ENCODE measurements around the gene FFAR2. TPM values are rescaled to one million over a fixed set of nuclear protein-coding genes. Genes with fewer than 3 reads are reported as not detected.

The FFAR2 gene
- polyA plus RNA-seq, 2 donors: 0.59 to 1.4 TPM

GRCh38 chr19:35408284-35409171 is 39.5 kb upstream of the FFAR2 start:
- 88% methylated on average over 13 of the region's 13 CpGs for WGBS, 2 donors
- no peaks in the 10 kb centered on the region for H3K4me1 ChIP-seq (ENCODE audit: control insufficient read depth in 2 of 2, insufficient read depth in 2 of 2, low read length in 1 of 2)
- peaks cover 0 to 3% of the 10 kb centered on the region in 2 donors for H3K9me3 ChIP-seq (ENCODE audit: control insufficient read depth in 2 of 2, insufficient read depth in 1 of 2, low read depth in 1 of 2, low read length in 1 of 2)
- no peak overlapping the region for H3K4me3 ChIP-seq (ENCODE audit: low read depth in 1 of 2, low read length in 2 of 2)
- no peaks in the 10 kb centered on the region for H3K36me3 ChIP-seq (ENCODE audit: control insufficient read depth in 2 of 2, insufficient read depth in 2 of 2, low read length in 1 of 2)
- no peak overlapping the region for H3K27ac ChIP-seq (ENCODE audit: low read depth in 2 of 2, low read length in 1 of 2)
- H3K27me3 ChIP-seq (ENCODE audit: control insufficient read depth in 1 of 2, insufficient read depth in 2 of 2, low read length in 2 of 2): no peaks in the 10 kb centered on the region

- H3K4me1 ChIP-seq (ENCODE audit: control insufficient read depth in 2 of 2, insufficient read depth in 2 of 2, low read length in 1 of 2): no peaks in the 10 kb centered on the region
- no peak overlapping the region for H3K4me3 ChIP-seq (ENCODE audit: low read depth in 1 of 2, low read length in 2 of 2)
- H3K36me3 ChIP-seq (ENCODE audit: control insufficient read depth in 2 of 2, insufficient read depth in 2 of 2, low read length in 1 of 2): no peaks in the 10 kb centered on the region
- no peak overlapping the region for H3K27ac ChIP-seq (ENCODE audit: low read depth in 2 of 2, low read length in 1 of 2)
- 72 to 75% methylated on average over 5 of the region's 5 CpGs for WGBS, 2 donors
- no peaks in the 10 kb centered on the region for H3K27me3 ChIP-seq (ENCODE audit: control insufficient read depth in 1 of 2, insufficient read depth in 2 of 2, low read length in 2 of 2)
- H3K9me3 ChIP-seq (ENCODE audit: control insufficient read depth in 2 of 2, insufficient read depth in 1 of 2, low read depth in 1 of 2, low read length in 1 of 2): peaks cover 0 to 3% of the 10 kb centered on the region in 2 donors
Observed at GRCh38 chr19:35409191-35409590, 38.9 kb upstream of the FFAR2 start.

GRCh38 chr19:35410487-35410886 is 37.6 kb upstream of the FFAR2 start:
- Histone ChIP-seq H3K4me3 (ENCODE audit: low read depth in 1 of 2, low read length in 2 of 2) (no peak overlapping the region), H3K9me3 (ENCODE audit: control insufficient read depth in 2 of 2, insufficient read depth in 1 of 2, low read depth in 1 of 2, low read length in 1 of 2) (peaks cover 0 to 3% of the 10 kb centered on the region in 2 donors), H3K4me1 (ENCODE audit: control insufficient read depth in 2 of 2, insufficient read depth in 2 of 2, low read length in 1 of 2) (no peaks in the 10 kb centered on the region), H3K27me3 (ENCODE audit: control insufficient read depth in 1 of 2, insufficient read depth in 2 of 2, low read length in 2 of 2) (no peaks in the 10 kb centered on the region), H3K27ac (ENCODE audit: low read depth in 2 of 2, low read length in 1 of 2) (no peak overlapping the region), H3K36me3 (ENCODE audit: control insufficient read depth in 2 of 2, insufficient read depth in 2 of 2, low read length in 1 of 2) (no peaks in the 10 kb centered on the region)
- WGBS, 2 donors: 81 to 86% methylated on average over 5 of the region's 5 CpGs

- Histone ChIP-seq H3K27ac (ENCODE audit: low read depth in 2 of 2, low read length in 1 of 2) (no peak overlapping the region), H3K4me1 (ENCODE audit: control insufficient read depth in 2 of 2, insufficient read depth in 2 of 2, low read length in 1 of 2) (no peaks in the 10 kb centered on the region), H3K4me3 (ENCODE audit: low read depth in 1 of 2, low read length in 2 of 2) (no peak overlapping the region), H3K27me3 (ENCODE audit: control insufficient read depth in 1 of 2, insufficient read depth in 2 of 2, low read length in 2 of 2) (no peaks in the 10 kb centered on the region), H3K9me3 (ENCODE audit: control insufficient read depth in 2 of 2, insufficient read depth in 1 of 2, low read depth in 1 of 2, low read length in 1 of 2) (no peaks in the 10 kb centered on the region), H3K36me3 (ENCODE audit: control insufficient read depth in 2 of 2, insufficient read depth in 2 of 2, low read length in 1 of 2) (no peaks in the 10 kb centered on the region)
- 81 to 83% methylated on average over 3 of the region's 3 CpGs for WGBS, 2 donors
Observed at GRCh38 chr19:35414442-35414841, 33.6 kb upstream of the FFAR2 start.

GRCh38 chr19:35416331-35416730 is 31.7 kb upstream of the FFAR2 start:
- 74 to 75% methylated on average over 7 of the region's 7 CpGs for WGBS, 2 donors
- Histone ChIP-seq H3K27me3 (ENCODE audit: control insufficient read depth in 1 of 2, insufficient read depth in 2 of 2, low read length in 2 of 2) (no peaks in the 10 kb centered on the region), H3K4me3 (ENCODE audit: low read depth in 1 of 2, low read length in 2 of 2) (no peak overlapping the region)

GRCh38 chr19:35417278-35417677 is 30.8 kb upstream of the FFAR2 start:
- no peaks in the 10 kb centered on the region for H3K36me3 ChIP-seq (ENCODE audit: control insufficient read depth in 2 of 2, insufficient read depth in 2 of 2, low read length in 1 of 2)
- no peak overlapping the region for H3K4me3 ChIP-seq (ENCODE audit: low read depth in 1 of 2, low read length in 2 of 2)
- no peaks in the 10 kb centered on the region for H3K27me3 ChIP-seq (ENCODE audit: control insufficient read depth in 1 of 2, insufficient read depth in 2 of 2, low read length in 2 of 2)
- H3K4me1 ChIP-seq (ENCODE audit: control insufficient read depth in 2 of 2, insufficient read depth in 2 of 2, low read length in 1 of 2): peaks cover 0 to 2% of the 10 kb centered on the region in 2 donors
- no peak overlapping the region for H3K27ac ChIP-seq (ENCODE audit: low read depth in 2 of 2, low read length in 1 of 2)
- WGBS, 2 donors: 87 to 88% methylated on average over 2 of the region's 2 CpGs
- peaks cover 0 to 2% of the 10 kb centered on the region in 2 donors for H3K9me3 ChIP-seq (ENCODE audit: control insufficient read depth in 2 of 2, insufficient read depth in 1 of 2, low read depth in 1 of 2, low read length in 1 of 2)

More at GRCh38 chr19:35416331-35416730, 31.7 kb upstream of the FFAR2 start:
- Histone ChIP-seq H3K9me3 (ENCODE audit: control insufficient read depth in 2 of 2, insufficient read depth in 1 of 2, low read depth in 1 of 2, low read length in 1 of 2) (peaks cover 0 to 2% of the 10 kb centered on the region in 2 donors), H3K27ac (ENCODE audit: low read depth in 2 of 2, low read length in 1 of 2) (no peak overlapping the region), H3K36me3 (ENCODE audit: control insufficient read depth in 2 of 2, insufficient read depth in 2 of 2, low read length in 1 of 2) (no peaks in the 10 kb centered on the region), H3K4me1 (ENCODE audit: control insufficient read depth in 2 of 2, insufficient read depth in 2 of 2, low read length in 1 of 2) (peaks cover 0 to 2% of the 10 kb centered on the region in 2 donors)

- Histone ChIP-seq H3K4me1 (ENCODE audit: control insufficient read depth in 2 of 2, insufficient read depth in 2 of 2, low read length in 1 of 2) (peaks cover 0 to 2% of the 10 kb centered on the region in 2 donors), H3K4me3 (ENCODE audit: low read depth in 1 of 2, low read length in 2 of 2) (no peak overlapping the region), H3K27ac (ENCODE audit: low read depth in 2 of 2, low read length in 1 of 2) (no peak overlapping the region), H3K27me3 (ENCODE audit: control insufficient read depth in 1 of 2, insufficient read depth in 2 of 2, low read length in 2 of 2) (no peaks in the 10 kb centered on the region), H3K36me3 (ENCODE audit: control insufficient read depth in 2 of 2, insufficient read depth in 2 of 2, low read length in 1 of 2) (no peaks in the 10 kb centered on the region), H3K9me3 (ENCODE audit: control insufficient read depth in 2 of 2, insufficient read depth in 1 of 2, low read depth in 1 of 2, low read length in 1 of 2) (peaks cover 0 to 2% of the 10 kb centered on the region in 2 donors)
- 71 to 74% methylated on average over 7 of the region's 7 CpGs for WGBS, 2 donors
Observed at GRCh38 chr19:35417713-35418534, 30.1 kb upstream of the FFAR2 start.

GRCh38 chr19:35419046-35419445 is 29.0 kb upstream of the FFAR2 start:
- 52 to 68% methylated on average over 3 of the region's 3 CpGs for WGBS, 2 donors
- H3K4me1 ChIP-seq (ENCODE audit: control insufficient read depth in 2 of 2, insufficient read depth in 2 of 2, low read length in 1 of 2): peaks cover 0 to 2% of the 10 kb centered on the region in 2 donors
- no peaks in the 10 kb centered on the region for H3K36me3 ChIP-seq (ENCODE audit: control insufficient read depth in 2 of 2, insufficient read depth in 2 of 2, low read length in 1 of 2)
- no peak overlapping the region for H3K27ac ChIP-seq (ENCODE audit: low read depth in 2 of 2, low read length in 1 of 2)
- no peak overlapping the region for H3K4me3 ChIP-seq (ENCODE audit: low read depth in 1 of 2, low read length in 2 of 2)
- no peaks in the 10 kb centered on the region for H3K27me3 ChIP-seq (ENCODE audit: control insufficient read depth in 1 of 2, insufficient read depth in 2 of 2, low read length in 2 of 2)
- H3K9me3 ChIP-seq (ENCODE audit: control insufficient read depth in 2 of 2, insufficient read depth in 1 of 2, low read depth in 1 of 2, low read length in 1 of 2): peaks cover 0 to 2% of the 10 kb centered on the region in 2 donors

GRCh38 chr19:35419805-35420204 is 28.3 kb upstream of the FFAR2 start:
- no peak overlapping the region for H3K27ac ChIP-seq (ENCODE audit: low read depth in 2 of 2, low read length in 1 of 2)

More at GRCh38 chr19:35419805-35420204, 28.3 kb upstream of the FFAR2 start:
- Histone ChIP-seq H3K9me3 (ENCODE audit: control insufficient read depth in 2 of 2, insufficient read depth in 1 of 2, low read depth in 1 of 2, low read length in 1 of 2) (peaks cover 0 to 2% of the 10 kb centered on the region in 2 donors), H3K4me3 (ENCODE audit: low read depth in 1 of 2, low read length in 2 of 2) (no peak overlapping the region), H3K4me1 (ENCODE audit: control insufficient read depth in 2 of 2, insufficient read depth in 2 of 2, low read length in 1 of 2) (peaks cover 0 to 2% of the 10 kb centered on the region in 2 donors), H3K27me3 (ENCODE audit: control insufficient read depth in 1 of 2, insufficient read depth in 2 of 2, low read length in 2 of 2) (no peaks in the 10 kb centered on the region), H3K36me3 (ENCODE audit: control insufficient read depth in 2 of 2, insufficient read depth in 2 of 2, low read length in 1 of 2) (no peaks in the 10 kb centered on the region)
- WGBS, 2 donors: 63 to 66% methylated on average over 5 of the region's 5 CpGs
